GM19328 (cell line): ENCODE data around the gene TMEM45A.
"Not testable (repeated sequence)": the region's sequence is repeated elsewhere in the genome, so short reads cannot be mapped to it uniquely, and the experiment has no call there.

ENCODE experiments used
- ATAC-seq: cut with Tn5 transposase; IDR thresholded peaks from one replicate; pipeline ENCODE4 v1.9.1; 2021; ENCODE audit warnings: mild to moderate bottlenecking, moderate library complexity; ENCODE audit not compliant: unreplicated experiment

The TMEM45A gene

GRCh38 chr3:100531093-100531492 lies 38.7 kb downstream of the TMEM45A start:
- ATAC-seq, result no peak

DNA sequence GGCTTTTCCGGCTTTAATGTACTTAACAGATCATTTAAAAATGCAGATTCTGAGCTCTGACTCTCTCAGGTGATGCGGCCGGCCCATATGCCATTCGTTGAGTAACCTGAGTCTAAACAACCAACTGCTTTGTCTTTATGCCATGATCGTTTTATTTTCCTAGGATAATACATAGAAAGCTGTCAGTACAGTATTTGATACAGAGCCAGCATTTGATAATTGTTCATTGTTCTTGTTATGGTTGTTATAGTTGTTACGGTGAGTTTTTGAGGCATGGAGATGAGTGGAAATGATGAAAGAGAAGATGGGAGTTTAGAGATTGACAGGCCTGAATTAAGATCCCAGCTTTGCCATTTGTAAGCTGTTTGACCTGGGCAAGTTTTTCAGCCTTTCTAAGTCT lies 40.0 kb downstream of the TMEM45A start:
- no peak for ATAC-seq

- ATAC-seq, result no peak
These were observed 40.8 kb downstream of the TMEM45A start for GRCh38 chr3:100533176-100533575.

- no peak for ATAC-seq
These were observed 43.2 kb downstream of the TMEM45A start for GRCh38 chr3:100535610-100535943.

GRCh38 chr3:100536093-100536492 lies 43.7 kb downstream of the TMEM45A start:
- no peak for ATAC-seq

DNA sequence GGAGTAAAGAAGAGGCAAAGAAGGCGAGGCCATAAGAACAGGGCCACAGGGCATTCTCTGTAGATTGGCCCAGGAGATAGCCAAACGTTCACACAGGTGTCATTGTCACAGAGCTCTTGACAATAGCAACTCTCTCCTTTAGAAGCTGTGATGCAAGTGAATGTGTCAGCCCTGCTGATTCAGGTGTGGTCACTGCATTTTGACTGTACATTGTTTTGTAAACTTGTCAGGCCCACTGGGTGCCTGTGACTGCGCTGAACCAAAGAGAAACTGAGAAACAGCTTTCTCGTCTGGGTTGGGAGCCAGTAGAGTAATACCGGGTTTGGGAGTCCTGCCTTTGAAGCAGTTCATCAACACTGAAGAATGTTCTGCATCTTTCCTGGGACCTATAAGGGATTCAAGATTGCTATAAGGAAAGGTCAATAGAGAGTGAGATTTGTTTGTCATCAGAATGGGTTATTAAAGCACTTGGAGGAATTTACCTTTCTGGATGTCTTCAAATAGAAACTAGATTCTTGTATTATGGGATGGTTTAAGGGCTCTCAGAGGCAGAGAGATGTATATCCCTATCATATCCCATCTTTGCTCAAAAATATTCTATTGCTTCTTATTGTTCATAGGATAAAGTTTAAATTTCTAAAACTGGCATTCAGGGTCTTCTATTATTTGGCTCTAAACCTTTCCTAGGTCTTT lies 45.4 kb downstream of the TMEM45A start:
- no peak for ATAC-seq

DNA sequence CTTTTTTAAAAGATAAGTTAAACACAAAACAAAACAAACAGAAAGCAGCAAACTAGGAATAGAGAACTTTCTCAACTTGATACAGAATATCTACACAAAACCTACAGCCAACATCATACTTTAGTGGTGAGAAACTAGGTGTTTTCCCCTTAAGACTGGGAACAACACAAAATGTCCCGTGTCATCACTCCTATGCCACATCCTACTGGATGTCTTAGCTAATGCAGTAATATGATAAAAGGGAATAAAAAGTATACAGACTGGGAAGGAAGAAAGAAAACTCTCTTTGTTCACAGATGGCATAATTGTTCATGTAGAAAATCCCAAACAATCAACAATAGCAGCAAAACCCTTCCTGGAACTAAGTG lies 45.9 kb downstream of the TMEM45A start:
- no peak for ATAC-seq

DNA sequence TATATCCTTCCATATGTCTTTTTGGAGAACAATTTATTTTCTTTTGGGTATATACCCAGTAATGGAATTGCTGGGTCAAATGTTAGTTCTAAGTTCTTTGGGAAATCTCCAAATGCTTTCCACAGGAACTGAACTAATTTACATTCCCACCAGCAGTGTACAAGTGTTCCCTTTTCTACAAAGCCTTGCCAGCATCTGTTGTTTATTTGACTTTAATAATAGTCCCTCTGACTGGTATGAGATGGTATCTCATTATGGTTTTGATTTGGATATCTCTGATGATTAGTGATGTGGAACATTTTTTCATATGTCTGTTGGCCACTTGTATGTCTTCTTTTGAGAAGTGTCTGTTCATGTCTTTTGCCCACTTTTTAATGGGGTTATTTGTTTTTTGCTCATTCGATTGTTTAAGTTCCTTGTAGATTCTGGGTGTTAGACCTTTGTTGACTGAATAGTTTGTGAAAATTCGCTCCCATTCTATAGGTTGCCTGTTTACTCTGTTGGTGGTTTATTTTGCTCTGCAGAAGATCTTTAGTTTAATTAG lies 48.4 kb downstream of the TMEM45A start:
- ATAC-seq, result no peak

DNA sequence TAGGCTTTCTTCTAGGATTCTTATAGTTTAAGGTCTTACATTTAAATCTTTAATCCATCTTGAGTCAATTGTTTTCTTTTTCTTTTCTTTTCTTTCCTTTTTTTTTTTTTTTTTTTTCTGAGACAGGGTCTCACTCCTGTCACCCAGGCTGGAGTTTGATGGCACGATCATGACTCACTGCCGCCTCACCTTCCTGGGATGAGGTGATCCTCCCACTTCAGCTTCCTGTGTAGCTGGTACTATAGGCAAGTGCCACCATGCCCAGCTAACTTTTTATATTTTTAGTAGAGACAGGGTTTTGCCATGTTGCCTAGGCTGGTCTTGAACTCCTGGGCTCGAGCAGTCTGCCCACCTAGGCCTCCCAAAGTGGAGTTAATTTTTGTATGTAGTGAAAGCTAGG lies 49.0 kb downstream of the TMEM45A start:
- ATAC-seq, result not testable (repeated sequence)

DNA sequence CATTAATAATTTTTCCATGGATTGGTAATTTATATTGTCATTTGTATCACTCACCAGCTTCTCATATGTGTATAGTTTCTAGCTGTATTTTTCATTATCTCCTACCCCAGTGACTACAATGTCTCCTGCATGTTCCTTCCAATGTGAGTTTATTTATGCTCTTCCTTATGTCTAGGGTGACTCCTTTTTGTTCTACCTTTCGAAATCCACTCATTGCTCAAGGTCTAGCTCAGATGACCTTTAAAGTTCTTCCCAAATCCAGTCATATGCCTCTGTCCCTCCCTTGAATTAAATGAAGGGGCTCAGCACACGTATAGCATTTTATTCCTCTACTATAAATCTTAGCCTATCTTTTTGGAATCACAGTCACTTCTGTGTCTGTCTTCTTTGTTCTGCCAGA lies 53.0 kb downstream of the TMEM45A start:
- ATAC-seq, result no peak

- ATAC-seq, result no peak
These were observed 53.8 kb downstream of the TMEM45A start for GRCh38 chr3:100546020-100546744.

- ATAC-seq, result no peak
These were observed 55.6 kb downstream of the TMEM45A start for GRCh38 chr3:100548053-100548452.

GRCh38 chr3:100553618-100554372 lies 61.4 kb downstream of the TMEM45A start:
- no peak for ATAC-seq

GRCh38 chr3:100554373-100554676 lies 61.9 kb downstream of the TMEM45A start:
- no peak for ATAC-seq

DNA sequence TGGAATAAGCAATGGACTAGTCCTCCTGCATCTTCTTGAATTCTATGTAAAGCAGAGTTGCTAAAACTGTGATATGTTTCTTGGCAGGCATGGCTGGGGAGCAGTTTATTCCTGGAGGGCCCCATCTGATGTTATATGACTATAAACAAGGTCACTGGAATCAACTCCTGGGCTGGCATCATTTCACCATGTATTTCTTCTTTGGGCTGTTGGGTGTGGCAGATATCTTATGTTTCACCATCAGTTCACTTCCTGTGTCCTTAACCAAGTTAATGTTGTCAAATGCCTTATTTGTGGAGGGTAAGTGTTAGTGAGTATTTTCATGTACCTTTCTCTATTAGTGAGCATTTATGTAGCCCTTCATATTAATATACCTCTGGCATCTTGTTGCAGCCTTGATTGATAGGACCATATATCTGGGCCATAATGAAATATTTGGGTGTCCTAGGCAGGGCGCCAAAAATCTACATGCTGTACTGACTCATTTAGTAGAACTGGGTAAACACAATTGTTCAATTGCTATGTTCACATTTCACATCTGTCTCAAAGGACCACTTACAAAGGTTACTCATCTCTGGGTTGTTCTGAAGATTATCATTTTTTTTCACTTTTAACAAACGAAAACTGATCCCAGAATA lies 64.4 kb downstream of the TMEM45A start:
- no peak for ATAC-seq

GRCh38 chr3:100558233-100558632 lies 65.8 kb downstream of the TMEM45A start:
- ATAC-seq, result no peak

GRCh38 chr3:100560426-100560825 lies 68.0 kb downstream of the TMEM45A start:
- ATAC-seq, result no peak

DNA sequence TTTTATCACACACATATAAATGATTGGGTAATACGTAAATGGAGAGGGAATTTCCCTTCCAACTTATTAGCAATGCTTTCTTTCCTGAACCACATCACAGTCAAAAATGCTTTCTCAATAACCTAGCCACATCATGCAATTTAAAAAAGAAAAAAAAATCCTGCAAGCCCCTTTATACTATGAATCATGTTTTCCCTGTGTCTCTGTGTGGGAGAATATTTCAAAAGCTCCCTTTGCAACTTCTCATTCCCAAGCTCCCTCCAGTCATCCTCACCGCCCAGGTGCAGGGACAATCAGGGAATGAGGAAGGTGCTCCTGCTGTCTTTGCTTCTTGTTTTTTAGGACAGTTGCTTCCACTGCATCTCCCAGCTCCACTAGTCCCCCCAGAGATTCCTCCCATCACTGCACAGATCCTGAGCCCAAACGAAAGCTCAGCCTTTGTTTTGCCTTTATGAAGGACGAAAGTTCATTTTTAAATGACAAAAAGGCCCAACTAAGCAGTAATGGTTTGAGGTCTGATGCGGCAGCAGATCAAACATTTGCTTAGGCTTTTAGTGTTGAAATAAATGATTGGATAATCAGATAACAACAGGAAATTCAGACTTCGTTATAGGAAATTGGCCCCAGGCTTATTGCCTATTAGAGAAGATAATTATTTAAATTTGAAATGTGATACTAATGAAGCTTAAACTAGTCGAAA lies 69.2 kb downstream of the TMEM45A start:
- ATAC-seq, result no peak

DNA sequence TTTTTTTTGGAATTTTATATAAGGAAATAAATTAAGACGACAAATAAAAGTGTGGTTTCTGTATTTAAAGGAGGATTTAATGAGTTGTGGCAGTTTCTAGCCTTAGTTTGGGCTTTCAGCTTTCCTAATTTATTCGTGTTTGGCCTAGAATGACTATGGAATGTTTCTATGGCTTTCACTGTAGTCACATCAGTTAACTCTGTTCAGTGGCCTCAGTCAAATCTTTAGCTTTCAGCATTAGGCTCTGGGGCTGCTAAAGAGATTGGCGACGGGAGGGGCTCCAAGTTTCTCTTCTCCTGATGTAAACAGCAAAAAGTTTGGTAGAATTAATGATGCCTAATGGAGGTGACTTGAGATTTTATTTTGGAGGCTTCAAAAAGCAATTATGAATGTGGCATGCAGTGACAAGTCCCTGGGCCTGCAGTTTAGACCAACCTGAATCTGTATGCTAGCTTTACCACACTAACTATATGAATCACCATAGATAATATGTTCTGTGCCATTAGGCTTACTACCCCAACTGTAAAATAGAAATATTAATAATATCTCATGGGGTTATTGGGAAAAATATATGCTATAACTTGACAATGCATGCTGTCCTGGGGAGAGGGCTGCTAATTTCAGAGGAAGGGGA lies 69.9 kb downstream of the TMEM45A start:
- no peak for ATAC-seq

DNA sequence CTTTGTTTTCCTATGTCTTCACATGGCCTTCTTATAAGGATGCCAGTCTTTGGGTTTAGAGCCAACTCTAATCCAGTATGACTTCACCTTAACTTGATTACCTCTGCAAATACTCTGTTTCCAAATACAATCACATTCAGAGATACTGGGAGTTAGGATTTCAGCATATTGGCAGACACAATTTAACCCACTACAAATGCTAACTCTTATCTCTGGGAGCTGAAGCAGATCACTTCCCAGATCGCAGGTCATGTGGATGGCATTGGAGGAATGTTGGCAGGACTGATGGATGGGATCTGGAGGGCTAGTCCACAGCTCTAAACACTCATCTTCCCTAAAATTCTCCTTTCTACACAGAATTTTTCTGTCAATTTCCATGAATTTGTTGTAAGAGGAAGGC lies 70.8 kb downstream of the TMEM45A start:
- ATAC-seq, result no peak
